UCSD-AML1 (cell line): Measurements from ENCODE around the gene BAG5.

Experiments
- DNase-seq: peaks from one replicate; lab custom pipeline; 2025; ENCODE audit not compliant: unreplicated experiment; lab: John Stamatoyannopoulos, UW

BAG5 gene

GRCh38 chr14:103547455-103547940 is 15.0 kb downstream of the BAG5 start:
- no peak for DNase-seq

DNA sequence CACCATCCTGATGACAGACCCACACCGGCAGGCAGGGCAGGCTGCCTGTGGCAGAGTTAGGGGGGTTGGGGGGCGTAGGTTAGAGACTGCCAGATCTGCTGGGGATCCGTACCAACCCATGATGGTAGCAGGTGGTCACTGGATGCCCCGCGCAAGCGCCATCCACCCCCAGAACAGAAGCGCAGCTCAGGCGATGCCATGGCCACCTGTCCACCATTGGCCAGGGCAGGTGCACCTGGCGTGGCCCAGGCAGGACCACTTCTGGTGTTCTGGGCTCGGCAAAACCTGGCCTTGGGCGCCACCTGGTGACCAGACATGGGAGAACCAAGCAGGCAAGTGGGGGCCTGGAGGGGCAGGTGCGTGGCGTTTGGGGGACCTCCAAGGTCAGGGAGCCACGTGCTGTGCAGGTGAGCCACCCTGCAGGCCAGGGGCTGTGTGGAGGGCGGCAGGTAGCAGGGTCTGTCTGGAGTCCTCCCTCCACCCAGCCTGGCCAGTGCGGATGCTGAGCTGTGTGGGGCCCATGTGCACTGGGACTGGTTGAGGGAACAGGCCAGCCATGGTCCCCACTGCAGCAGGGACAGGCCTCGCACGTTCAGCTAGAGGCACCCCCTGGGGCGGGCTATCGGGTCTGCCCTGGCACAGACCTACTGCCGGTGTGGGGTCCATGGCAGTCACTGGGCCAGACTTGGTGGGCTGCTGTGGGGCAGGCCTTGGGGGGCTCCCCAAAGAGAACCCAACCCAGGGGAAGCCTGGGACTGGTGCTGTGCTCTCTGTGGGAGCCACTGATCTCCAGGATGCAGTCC is 15.6 kb downstream of the BAG5 start:
- peak; percentile 62 for DNase-seq

DNA sequence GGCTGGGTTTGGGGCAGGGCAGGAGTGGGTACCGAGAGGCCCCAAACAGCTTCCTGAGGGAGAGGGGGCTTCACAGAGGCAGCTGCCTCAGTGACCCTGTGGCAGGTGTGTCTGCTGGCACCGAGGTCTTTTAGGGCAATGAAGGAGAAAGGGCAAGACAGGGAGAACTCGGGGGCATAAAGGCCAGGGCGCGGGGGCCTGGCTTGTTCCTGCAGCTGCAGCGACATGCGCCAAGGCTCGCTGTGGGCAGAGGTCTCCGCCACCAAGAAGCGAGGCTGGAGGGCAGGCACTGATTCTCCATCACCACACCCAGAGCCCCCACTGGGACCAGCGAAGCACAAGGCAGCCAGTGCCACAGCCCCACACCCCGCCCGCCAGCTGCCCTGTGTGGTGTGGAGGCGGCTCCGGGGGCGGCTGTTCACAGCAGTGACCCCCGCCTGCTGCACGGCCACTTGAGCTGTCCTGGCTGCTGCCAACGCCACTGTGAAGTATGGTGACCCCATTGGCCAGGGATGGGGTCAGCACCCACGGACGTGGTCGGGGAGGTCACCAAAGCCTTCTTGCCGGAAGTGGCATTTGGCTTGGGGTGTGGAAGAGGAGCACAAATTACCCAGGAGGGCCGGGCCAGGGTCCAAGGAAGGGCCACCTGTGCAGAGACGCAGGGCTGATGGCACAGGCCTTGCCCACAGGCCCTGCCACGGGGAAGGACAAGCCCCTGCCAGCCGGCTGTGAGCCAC is 16.4 kb downstream of the BAG5 start:
- DNase-seq, result no peak

GRCh38 chr14:103545219-103545914 is 17.1 kb downstream of the BAG5 start:
- no peak for DNase-seq

DNA sequence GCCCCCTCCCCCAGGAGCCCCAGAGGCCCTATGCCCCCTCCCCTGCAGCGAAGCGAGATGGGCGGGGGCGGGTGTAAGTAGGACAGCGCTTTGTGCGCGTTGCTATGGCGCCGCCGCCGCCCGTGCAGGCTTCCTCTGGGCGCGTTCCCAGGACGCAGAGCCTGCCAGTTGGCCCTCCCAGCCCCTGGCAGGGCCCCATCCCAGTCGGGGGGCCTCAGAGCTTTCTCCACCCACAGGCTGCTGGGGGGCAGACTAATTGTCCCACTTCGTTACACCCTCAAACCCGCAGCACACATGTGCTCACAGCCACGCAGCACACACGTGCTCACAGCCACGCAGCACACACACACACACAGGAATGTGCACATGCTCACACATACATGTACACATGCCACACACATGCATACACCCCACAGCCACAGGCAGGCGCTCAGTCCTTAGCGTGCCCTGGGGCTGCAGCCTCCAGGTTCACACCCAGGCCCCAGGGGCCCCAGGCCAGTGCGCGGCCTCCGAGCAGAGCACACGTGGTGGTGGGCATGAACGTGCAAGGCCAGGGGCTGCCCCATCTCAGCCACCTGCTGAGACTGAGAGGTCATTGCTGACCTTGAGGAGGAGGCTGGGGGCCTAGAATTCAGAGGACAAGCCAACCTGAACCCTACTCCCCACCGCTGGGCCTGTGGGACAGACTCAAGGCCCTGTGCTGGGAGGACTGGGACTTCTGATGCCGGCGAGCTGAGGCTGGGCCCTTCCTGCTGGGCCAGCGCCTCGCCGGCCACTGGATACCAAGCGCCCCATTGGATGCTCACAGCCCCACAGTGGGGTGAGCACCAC is 17.9 kb downstream of the BAG5 start:
- DNase-seq, result no peak

GRCh38 chr14:103543721-103544387 is 18.6 kb downstream of the BAG5 start:
- DNase-seq, result no peak

DNA sequence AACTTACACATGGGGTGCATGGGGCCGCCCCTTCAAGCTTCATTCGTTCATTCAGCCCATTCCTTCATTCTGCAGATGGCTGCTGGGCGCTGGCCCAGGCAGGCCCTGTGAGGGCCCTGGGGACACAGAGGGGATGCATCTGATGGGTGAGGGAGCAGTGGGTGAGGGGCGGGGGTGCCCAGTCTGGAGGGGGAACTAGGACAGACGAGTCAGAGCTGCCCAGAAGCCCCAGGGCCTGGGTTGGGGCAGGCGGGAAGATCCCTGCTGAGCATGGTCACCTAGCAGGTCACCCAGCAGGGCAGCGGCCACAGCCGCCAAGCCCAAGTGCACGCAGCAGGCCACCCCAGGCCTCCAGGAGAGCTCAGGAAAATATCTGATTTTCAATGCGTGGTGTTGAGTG is 19.3 kb downstream of the BAG5 start:
- no peak for DNase-seq

- no peak for DNase-seq
These were observed 19.8 kb downstream of the BAG5 start for GRCh38 chr14:103542605-103543088.

DNA sequence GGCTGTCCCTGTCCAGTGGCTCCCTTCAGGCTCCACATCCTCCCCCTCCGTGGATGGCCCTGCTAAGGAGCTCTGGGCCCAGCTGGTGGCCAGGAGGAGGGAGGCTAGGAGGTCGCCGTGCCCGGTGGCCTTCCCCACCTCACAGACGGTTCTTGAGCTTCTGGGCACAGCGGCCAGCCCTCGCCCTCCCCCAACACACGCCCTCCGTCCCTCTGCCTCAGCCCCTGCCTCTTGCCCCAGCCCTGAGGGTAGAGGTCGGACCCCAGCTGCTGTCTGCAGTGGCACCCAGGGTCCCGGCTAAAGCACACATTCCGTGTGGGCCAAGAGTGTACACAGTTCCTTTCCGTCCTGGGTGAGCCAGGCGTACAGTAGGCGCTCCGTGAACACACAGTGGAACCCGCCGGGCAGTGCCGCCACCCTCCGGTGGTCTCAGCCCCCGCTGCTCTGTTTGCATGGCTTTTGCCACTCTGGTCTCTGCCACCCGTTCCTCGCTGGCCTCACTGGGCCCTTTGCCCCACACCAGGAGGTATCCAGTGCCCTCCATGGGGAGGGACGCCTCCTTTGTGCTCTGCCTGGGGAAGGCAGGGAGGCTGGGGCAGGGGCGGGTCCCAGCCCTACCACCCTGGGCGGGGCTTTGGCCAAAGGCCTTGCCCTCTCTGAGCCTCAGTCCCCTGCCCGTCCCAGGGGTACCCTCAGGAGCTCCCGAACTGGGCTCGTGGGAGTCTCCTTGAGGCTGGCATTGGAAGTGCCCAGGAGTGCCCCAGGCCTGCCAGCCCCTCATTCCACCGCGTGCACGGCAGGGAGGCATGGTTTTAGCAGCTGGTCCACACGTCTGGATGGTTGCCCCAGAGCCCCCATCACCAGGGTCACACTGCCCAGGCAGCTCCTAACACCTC is 20.5 kb downstream of the BAG5 start:
- no peak for DNase-seq

DNA sequence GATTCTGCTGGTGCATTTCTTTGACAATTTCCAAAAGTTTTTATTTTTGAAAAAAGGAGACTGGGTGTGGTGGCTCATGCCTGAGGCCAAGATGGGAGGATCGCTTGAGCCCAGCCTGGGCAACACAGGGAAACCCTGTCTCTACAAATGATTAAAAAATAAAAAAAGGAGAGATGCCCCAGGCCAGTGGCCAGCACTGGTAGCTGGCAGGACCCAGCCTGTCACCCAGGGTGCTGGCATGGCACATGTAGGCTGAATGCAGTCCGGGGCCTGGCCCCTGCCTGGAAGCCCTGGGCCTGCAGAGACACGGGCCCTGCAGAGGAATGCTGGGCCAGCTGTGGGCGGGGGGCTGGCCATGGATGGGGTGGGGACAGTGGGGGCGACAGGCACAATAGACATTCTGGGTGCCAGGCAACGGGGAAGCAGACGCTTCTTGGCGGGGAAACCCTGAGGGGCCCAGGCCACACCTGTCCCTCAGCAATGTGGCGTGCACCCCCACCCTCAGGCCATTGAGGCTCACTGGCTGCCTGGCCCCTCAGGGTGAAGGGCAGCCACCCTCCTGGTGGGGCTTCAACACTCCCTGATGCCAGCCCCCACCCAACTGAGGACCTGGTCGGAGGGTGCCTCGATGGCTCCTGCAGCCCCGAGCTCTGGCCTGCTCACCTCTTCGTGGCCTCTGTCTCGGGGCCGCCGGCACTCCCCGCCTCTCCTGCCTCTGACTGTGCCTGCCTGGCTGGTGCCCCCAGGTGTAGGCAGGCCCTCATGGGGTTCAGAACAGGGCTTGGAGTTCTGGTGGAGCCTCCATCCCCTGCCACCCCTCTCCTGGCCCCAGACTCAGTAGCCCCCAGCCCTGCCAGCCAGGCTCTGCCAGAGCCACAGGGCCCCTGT is 21.4 kb downstream of the BAG5 start:
- no peak for DNase-seq

- DNase-seq, result no peak
These were observed 23.2 kb downstream of the BAG5 start for GRCh38 chr14:103539056-103539825.

- no peak for DNase-seq
These were observed 24.0 kb downstream of the BAG5 start for GRCh38 chr14:103538291-103539055.

DNA sequence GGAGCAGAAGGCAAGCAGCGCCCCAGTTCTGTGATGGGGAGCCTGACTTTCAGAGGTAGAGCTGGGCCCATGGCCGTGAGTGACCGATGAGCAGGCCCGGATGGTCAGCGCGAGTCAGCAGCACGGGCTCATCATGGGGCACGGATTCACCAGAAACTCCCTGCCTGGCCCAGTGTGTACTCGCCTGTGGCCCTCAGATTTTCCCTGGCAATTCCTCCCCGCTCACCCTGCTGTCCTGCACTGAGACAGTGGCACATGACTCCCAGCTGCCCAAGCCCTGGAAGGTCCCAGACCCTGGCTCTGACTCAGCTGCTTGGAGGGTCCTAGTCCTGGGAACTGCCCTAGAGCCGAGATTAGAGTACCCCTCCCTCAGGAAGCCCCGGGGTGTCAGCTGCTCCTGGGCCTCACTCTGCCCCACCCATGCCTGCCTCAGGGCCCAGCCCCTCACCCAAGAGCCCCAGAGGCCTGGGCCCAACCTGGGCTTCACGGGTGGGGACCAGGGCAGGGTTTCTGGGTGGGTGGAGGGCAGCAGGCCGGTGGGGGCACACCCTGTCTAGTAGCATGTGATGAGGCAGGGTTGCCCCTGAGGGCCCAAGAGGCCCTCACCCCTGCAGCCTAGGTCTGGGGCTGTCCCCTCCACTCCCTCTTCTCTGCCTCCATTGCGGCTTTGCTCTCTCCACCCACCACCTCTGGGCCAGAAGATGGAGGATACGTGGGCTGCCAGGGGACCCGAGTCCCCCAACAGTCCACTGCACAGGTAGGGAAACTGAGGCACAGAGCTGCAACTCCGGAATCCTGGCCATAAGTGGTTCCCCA is 25.1 kb downstream of the BAG5 start:
- no peak for DNase-seq

GRCh38 chr14:103536693-103537092 is 25.8 kb downstream of the BAG5 start:
- DNase-seq, result no peak

DNA sequence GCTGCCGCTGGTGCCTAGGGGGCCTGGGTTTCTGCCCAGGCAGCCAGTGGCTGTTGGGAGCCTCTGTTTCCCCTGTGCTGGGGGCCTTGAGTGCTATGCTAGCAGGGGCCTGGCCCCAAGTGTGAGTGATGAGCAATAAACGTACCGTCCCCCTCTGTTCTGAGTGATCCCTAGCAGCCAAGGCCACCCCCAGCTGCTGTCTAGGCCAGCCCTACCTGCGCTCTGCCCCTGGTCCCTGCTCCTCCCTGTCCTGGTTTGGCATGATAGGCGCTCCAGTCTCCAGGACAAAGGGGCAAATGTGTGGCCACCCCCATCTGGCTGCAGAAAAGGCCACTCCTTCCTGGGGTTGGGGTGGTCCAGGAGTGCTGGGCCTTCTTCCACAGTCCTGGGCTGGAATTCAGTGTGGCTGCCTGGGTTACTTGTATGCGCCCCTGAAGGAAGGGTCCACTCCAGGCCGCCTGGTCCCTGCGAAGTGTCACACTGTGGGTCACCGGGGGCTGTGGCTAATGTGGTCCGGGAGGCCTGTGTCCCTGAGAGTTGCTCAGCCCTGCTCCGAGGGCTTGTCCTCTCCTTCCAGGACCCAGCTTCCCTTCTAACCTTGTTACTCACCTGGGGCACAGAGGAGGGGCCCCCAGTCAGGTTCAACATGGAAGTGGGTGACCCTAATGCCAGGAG is 26.4 kb downstream of the BAG5 start:
- DNase-seq, result no peak
